T-helper 1 cell (primary cell): ENCODE results near the gene STK4.

Experiments
- DNase-seq, 5 donors: peaks; one replicate each; pipeline ENCODE4 v3.0.0-alpha.2; 2012 to 2020

The STK4 gene

DNA sequence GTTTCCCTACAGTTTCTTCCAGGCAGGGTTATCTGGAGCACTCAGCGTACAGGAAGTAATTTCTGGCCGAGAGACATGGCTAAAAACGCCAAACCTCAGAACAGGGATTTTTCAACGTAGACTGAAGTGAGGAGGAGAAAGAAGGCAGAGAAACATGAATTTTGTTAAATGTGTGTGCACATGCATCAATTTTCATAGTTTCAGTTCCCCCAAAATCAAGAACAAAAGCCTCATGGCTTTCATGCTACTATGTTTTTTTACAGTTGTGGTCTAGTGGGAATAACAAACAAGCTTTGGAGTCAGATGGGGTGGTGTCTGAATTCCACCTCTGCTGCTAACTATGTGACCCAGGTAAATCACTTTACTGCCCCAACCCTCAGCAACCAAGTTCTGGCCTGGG is 11.0 kb upstream of the STK4 start:
- DNase-seq, result no peak

DNA sequence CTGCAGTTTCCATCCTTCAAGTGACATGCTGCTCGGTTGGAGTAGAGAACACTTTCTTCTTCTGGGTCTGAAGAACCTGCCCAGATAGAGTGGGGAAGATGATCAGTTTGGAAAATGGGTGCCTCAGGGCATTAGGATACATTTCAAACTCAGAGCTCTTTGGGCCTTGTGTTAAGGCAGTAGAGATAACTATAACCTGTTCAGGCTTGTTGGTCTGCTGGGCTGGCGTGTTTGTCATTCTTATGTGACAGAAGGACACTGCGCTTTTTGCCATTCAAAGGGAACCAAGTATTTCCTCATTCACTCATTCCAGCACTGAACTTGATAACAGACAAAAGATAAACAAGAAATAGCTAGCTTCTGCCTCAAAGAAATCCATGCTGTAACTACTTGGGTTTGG is 9.9 kb upstream of the STK4 start:
- no peak for DNase-seq

DNA sequence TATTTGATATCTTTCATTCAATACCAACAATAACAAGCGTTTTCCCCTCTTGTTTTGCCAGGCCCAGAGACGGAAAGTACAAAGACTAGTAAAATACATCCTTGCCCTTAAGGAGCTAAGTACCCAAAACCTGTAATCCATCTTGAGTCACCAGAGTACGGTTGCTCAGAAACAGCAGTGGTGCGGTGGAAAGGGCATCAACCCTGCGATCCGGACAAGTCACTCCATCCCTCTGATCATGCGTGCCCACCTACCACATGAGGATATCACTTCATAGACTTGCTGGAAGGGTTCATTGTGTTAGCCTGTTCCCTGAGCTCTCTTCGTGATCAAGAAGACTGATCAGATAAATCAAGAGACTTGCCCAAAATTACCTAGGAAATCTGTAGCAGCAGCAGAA is 8.0 kb upstream of the STK4 start:
- DNase-seq, result no peak

DNA sequence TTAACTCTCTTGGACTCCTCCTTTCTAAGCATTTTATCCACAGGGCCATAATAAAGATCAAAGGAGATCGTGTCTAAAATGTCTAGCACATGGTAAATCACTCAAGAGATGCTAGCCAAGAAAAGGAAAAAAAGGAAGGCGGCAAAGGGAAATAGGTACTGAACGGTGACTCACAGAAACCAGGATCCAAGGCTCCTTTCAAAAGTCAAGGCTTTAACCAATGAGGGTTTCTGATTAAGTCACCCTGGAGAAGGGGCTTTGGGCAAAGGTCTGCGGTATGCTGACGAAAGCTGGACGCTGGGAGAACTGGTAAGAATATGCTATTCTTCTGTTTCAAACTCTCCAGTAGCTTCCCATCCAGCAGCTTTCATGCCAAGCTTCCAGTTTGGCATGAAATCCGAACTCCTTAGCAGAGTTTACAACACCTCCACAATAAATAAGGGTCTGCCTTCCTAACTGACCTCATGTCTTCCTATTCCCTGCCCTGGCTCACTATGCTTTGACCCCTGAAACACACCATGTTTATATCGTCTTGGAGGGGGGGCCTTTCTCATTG is 7.2 kb upstream of the STK4 start:
- no peak for DNase-seq

DNA sequence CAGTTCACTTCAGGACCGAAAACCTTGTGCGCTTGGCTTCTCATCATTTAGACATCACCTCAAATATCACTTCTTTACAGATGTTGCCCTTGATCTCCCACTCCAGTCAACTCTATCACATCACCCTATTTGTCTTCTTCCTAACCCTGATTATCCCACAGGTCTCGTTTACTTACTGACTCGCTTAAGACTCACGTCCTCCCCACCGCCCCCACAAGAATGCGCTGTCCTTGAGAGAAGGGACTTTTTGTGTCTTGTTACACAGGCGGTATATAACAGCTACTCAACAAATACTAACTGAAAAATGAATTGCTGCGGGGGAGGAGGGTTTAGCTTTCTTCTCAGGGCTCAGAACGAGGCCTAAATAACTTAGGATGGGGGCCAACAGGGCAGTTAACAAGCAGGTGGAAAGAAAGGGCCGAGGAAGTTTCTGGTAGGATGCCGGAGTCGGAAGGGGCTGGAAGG is 6.6 kb upstream of the STK4 start:
- peak in 4 of 5 donors; percentile 28 to 50 (median 40) for DNase-seq

- DNase-seq, result peak; percentile 90 to 95 (median 91)
Observed at GRCh38 chr20:44960103-44960852, 6.0 kb upstream of the STK4 start, which contains the start of gene TOMM34. TOMM34 (minus strand) TSS chr20:44960397; CDS start chr20:44960333, 64 bp downstream.

DNA sequence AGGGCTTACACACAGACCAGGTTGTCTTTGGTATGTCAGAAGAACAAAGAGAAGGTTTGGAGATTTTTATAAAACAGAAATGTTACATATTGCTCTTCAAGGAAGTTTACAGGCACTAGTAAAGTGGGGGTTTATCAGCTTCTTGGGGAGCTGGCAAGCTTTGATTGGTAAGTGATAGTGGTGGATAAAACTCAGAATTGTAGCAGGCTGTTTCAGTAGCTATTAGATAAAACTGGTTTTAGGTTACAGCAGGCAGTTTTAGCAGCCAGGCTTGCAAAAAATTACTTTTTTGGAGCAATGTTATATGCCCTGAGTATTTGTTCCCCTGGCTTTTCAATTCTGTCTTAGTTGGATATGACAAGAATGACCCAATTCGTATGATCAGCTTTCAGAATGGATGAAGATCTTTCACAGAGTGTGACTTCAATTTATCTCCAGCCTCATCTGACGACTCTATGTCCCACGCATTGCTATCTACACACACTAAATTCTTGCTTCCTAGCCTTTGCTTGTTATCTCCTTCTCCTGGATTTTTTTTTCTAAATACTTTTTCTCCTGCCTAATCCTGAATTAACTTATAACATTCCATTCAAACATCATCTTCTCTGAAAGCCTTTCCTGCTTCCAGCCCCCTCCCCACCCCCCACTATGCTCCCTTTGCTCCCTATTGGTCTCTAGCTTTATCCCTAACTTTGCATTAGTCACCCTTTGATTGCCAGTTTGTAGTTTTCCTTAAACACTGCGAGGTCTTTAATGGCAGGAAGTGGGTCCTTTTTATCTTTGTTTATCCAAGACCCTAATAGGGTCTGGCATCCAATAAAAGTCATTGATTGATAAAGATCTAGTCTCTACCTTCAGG is 5.1 kb upstream of the STK4 start:
- DNase-seq, result no peak

DNA sequence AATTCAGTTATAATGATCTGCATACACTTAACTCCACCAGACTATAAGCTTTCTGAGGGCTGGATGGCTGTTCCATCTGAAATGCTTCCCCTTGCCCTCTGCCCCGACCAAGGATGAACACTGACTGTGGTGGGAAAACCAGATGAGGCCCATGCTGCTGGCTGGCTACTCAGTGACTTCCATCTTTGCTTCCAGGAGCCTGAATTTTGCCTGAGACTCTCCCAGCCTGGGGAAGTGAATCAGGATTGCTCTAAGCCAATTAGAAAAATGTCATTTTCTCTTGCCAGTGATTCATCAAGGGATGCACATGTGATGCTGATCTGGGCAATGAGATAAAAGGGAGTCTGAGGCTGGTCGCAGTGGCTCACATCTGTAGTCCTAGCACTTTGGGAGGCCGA is 4.4 kb upstream of the STK4 start:
- no peak for DNase-seq

GRCh38 chr20:44962483-44962882 is 3.8 kb upstream of the STK4 start:
- no peak for DNase-seq

GRCh38 chr20:44963325-44964215 is 2.7 kb upstream of the STK4 start:
- peak in 1 of 5 donors; percentile 37 for DNase-seq

GRCh38 chr20:44965651-44966029 is 672 bp upstream of the STK4 start:
- no peak for DNase-seq

DNA sequence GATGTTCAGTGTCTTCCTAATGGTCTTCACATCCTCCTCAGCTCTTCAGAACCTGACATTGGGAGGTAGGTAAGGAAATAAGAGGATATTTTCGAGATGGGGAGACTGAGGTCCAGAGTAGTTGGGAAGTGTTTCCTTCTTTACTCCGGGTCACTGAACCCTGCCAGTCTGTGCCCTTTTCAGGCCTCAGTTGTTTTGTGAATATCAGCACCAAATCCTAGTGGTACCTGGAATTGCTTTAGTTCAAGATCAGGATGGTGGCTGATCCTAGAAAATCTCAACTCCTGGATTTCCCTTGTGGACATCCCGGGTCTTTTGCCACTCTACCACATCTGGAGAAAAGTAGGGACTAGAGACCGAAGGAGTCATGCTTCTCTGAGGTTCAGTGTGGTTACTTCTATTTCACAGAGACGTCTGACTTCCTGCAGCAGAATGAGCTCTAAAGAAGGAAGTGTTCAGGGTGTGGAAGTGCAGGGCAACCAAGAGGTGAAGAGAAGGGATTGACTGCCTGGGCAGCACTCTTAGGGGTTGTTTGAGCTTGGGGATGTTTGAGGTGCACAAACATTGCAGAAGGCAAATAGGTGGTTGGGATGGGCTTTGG is 995 bp downstream of the STK4 start:
- DNase-seq, result peak in 3 of 5 donors; percentile 14 to 73 (median 31)

DNA sequence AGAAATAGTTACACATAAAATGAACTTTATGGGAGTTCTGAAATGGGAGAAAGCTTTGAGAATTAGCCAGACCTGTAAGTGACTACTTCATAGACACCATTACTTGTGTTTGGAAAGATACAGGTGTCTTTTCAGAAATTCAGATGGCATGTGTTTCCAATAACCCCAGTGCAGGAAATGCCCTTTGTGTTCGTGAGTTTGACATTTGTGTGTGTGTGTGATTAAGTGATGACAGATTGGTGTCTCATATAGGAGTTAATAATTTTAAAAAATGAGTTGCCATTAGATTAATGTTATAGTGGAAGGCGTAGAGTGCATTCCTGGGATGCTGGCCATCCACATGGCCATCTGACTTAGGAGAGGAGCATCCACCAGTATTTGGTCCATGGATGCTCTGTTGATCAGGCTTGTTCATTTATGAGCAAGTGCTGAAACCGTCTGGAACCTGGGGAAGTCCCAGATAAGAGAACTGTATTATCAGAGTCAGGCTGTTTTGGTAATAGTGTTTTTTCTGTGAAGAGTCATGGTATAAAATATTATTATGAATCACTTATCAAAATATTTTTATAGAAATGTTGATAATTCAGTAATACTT is 3.1 kb downstream of the STK4 start:
- peak in 1 of 5 donors; percentile 27 for DNase-seq

DNA sequence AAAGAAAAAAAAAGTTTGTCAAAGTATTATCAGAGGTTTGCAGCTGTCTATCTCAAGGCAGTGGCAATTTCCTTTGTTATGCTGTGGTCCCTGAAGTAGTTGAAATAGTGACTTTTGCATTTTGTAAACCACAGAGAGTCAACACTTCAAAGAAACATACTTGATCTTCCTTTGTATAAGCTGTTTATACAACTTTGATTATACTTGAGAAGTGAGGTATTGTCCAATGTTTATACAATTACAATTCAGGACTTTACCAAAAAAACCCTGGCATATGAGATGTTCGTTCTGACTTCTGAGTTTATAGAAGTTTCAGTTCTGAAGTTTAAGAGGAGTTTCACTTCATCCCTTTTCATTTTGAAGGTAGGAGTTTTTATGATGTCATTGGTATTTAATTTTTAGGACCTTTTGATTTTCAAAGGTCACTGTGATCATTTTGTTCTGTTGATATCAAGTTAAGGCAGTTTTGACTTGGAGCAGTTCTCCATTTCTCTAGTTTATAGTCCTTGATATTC is 4.0 kb downstream of the STK4 start:
- peak in 1 of 5 donors; percentile 44 for DNase-seq

GRCh38 chr20:44973053-44973452 is 6.7 kb downstream of the STK4 start:
- no peak for DNase-seq

DNA sequence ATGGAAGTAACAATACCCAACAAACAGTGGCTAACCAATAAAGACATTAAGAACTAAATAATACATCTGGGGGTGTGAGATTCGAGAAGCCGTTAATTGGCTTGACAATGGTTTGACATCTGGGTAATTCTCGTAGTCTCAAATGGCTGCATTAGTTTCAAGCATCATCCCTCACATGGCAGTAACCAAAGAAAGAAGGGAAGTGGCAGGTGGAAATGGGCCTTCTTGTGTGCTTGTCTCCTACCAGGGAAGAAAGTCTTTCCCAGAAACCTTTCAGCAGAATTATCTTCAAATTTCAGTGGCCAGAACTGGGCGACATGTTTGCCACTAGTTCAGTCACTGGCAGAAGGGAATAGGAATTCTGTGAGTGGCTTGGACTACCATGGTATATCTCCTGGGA is 10.4 kb downstream of the STK4 start:
- DNase-seq, result no peak

DNA sequence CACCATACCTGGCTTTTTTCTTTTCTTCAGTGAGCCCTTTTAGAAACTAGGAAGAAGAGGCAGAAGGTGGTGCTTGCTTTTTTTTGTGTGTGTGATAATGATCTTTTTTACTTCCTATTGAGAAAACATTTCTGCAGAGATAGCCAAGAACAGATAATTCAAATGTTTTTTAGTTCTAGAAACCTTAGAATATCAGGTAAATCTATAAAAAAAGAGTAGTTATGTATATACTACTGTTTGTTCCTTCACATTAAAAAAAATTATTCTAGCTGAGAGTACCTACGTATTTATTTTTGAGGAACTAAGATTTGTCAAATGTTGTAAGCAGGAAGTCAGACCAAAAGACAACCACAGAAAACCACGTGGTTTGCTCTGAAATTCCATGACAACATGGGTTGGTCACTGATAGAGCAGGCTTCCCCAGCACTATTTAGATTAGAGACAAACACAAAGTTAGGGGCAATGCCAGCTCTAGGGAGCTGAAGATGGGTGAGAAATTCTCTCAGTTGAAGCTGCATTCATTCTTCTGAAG is 12.8 kb downstream of the STK4 start:
- peak; percentile 29 to 81 (median 66) for DNase-seq

GRCh38 chr20:44981736-44982406 is 15.6 kb downstream of the STK4 start:
- DNase-seq, result no peak

- DNase-seq, result no peak
Observed at GRCh38 chr20:44983093-44983674, 16.9 kb downstream of the STK4 start.

- DNase-seq, result no peak
Observed at GRCh38 chr20:44988631-44989171, 22.4 kb downstream of the STK4 start.
